OCI-LY3 (cell line): ENCODE results near the gene AACS.

Experiments
- EZH2phosphoT487 ChIP-seq: fragments of 200-600 bp; shearing (Covaris generic); IDR thresholded peaks from 2 replicates; pipeline ENCODE4 v1.6.1; 2018; ENCODE audit warnings: antibody characterized with exemption, mixed run types, low read depth
- TF ChIP-seq, protein P1 (sequence below): fragments of 200-600, 300-600 bp; sonication (generic); IDR thresholded peaks from 2 replicates; pipeline ENCODE4 v1.5.1; 2014; ENCODE audit warnings: antibody characterized with exemption, low read length, low read depth

DNA sequence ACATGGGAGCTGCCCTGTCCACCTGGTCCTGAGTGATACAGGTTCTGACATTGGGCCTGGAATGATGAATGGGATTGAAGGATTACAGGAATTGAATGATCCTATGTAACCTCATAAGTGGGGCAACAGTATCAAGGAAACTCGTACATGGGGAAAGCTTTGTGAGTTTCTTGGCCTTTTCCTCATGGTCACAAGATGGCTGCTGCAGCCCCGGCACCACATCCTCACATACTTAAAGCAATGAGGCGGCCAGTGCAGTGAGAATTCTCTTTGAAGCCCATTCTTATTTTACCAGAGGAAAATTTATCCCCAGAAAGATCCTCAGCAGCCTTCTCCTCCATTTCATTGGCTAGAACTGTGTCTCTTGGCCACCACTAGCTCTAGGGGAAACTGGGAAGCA, 91.9 kb downstream of the AACS start:
- TF ChIP-seq, protein P1, sequence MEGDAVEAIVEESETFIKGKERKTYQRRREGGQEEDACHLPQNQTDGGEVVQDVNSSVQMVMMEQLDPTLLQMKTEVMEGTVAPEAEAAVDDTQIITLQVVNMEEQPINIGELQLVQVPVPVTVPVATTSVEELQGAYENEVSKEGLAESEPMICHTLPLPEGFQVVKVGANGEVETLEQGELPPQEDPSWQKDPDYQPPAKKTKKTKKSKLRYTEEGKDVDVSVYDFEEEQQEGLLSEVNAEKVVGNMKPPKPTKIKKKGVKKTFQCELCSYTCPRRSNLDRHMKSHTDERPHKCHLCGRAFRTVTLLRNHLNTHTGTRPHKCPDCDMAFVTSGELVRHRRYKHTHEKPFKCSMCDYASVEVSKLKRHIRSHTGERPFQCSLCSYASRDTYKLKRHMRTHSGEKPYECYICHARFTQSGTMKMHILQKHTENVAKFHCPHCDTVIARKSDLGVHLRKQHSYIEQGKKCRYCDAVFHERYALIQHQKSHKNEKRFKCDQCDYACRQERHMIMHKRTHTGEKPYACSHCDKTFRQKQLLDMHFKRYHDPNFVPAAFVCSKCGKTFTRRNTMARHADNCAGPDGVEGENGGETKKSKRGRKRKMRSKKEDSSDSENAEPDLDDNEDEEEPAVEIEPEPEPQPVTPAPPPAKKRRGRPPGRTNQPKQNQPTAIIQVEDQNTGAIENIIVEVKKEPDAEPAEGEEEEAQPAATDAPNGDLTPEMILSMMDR = no peak
- TF ChIP-seq EZH2phosphoT487 = no peak
